C4-2B (cell line): Measurements from ENCODE around the gene PAAF1.

ENCODE experiments used
- CTCF ChIP-seq: fragments of 450-650 bp; conservative IDR thresholded peaks from 2 replicates; pipeline ENCODE4 v1.5.1; 2017; ENCODE audit warnings: mild to moderate bottlenecking
- ZFX ChIP-seq: fragments of 450-650 bp; IDR thresholded peaks from 2 replicates; pipeline ENCODE4 v1.6.1; 2017

GRCh38 chr11:73944901-73945300, 68.1 kb downstream of the PAAF1 start:
- no peak for TF ChIP-seq CTCF
- TF ChIP-seq ZFX = no peak
